GM12865 (cell line): ENCODE results near the gene DSC2.
A peak's percentile ranks its signal among the peaks of the same experiment; 100 is the strongest.

Source experiments
- DNase-seq: peaks from one replicate; pipeline ENCODE4 v3.0.0; 2010; ENCODE audit warnings: low read depth
- H3K4me3 ChIP-seq: 2 replicates; pipeline ENCODE4 v1.5.1; 2011; ENCODE audit warnings: mild to moderate bottlenecking, low read depth, low read length, control low read depth
- TF ChIP-seq, protein P1 (sequence below): IDR thresholded peaks from 2 replicates; pipeline ENCODE4 v1.5.1; 2011; ENCODE audit warnings: low read length, control low read depth, low read depth, inconsistent platforms; ENCODE audit not compliant: insufficient read depth; ENCODE audit errors: missing control alignments

DSC2 gene

DNA sequence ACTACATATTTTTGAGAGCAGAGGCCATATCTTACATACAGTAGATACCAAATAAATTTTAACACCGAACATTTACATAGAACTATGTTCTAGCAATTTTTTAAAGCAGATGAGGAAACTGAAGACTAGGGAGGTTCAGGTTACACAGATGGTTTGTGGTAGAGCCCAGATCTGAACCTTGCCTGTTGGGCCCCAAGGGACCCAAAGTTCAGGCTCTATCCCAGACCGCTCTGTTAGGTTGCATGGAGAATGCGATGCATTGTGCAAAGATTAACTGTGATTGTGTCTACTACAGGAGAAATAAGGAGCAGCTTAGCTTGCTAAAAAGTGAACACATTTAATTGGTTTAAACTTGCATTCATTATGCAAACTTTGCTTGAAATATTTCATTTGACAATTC, 43.3 kb downstream of the DSC2 start:
- no peak overlapping the region for H3K4me3 ChIP-seq
- TF ChIP-seq, protein P1, sequence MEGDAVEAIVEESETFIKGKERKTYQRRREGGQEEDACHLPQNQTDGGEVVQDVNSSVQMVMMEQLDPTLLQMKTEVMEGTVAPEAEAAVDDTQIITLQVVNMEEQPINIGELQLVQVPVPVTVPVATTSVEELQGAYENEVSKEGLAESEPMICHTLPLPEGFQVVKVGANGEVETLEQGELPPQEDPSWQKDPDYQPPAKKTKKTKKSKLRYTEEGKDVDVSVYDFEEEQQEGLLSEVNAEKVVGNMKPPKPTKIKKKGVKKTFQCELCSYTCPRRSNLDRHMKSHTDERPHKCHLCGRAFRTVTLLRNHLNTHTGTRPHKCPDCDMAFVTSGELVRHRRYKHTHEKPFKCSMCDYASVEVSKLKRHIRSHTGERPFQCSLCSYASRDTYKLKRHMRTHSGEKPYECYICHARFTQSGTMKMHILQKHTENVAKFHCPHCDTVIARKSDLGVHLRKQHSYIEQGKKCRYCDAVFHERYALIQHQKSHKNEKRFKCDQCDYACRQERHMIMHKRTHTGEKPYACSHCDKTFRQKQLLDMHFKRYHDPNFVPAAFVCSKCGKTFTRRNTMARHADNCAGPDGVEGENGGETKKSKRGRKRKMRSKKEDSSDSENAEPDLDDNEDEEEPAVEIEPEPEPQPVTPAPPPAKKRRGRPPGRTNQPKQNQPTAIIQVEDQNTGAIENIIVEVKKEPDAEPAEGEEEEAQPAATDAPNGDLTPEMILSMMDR: no peak
- no peak for DNase-seq

DNA sequence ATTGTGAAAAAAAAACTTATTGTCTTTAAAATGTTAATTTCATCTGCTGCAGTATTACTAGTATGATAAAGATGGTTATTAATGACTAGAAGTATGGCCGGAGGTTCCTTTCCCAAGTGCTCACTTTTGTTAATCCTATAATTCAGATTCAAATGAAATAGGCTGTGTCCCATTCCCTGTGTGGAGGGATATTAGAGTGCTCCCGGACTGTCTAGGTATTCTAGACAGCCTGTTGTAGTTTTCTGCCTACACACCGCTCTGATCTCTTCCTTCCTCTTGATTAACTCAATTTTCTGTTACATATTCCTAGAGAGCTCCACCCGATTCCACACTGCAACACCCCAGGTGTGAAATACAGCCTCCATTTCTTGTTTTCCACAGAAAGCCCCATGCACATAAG, 44.3 kb downstream of the DSC2 start:
- TF ChIP-seq, protein P1: no peak

DNA sequence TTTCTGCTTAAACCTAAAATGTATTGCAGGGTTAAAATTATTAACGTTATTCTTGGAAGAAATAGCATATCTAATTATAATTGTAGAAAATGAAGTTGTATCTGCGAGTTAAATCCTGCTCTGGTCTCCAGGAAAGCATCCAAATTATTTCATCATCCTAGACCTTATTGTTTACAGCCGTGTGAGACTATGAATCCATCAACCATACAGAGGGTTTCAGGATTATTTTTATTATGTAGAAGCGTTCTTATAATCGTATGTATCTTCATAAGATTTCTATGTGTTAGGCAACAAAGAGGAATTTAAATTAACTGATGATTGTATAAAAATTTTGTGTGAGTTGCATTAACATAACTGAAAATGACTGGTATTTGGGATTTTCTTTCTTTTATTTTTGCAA, 45.2 kb downstream of the DSC2 start:
- no peak overlapping the region for H3K4me3 ChIP-seq
- TF ChIP-seq, protein P1: no peak
- no peak for DNase-seq

More for the DNA sequence above, 44.3 kb downstream of the DSC2 start:
- no peak overlapping the region for H3K4me3 ChIP-seq
- no peak for DNase-seq

DNA sequence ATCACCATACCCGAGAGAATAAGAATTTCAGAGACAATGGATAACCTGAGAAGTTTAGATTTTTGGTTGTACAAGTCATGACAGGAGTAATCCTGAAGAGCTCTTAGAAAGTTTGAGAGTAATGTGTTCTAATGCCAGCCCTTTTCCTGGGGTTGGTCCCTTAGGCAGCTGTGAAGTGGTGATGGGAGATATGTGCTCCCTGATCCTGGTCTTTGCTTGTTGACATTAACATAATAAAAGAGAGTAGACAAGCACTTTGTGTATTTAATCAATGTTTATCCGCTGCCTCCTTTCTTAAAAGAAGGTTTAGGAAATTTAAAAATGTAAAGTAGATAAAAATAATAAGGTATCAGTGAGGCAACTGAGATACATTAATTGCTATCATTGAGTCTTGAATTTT, 45.9 kb downstream of the DSC2 start:
- DNase-seq: no peak
- TF ChIP-seq, protein P1: no peak
- no peak overlapping the region for H3K4me3 ChIP-seq

DNA sequence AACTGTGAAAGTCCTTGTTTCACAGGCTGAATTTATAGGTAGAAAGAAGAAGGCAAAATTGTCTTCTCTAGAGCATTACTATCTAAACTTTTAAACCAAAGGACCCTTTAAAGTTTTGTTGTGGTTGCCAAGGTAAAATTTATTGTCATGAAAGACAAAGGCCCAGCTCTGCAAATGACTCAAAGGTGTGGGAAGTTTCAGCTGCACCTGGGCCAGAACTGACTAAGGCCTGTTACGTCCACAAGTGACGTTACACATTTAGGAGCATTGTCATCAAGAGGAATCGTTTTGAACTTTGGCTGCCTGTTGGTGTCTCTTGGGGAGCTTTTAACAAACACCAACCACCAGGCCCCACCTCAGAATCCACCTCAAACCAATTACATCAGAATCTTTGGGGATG, 51.6 kb downstream of the DSC2 start:
- peak; percentile 35 for DNase-seq
- H3K4me3 ChIP-seq: no peak overlapping the region
- TF ChIP-seq, protein P1: no peak

DNA sequence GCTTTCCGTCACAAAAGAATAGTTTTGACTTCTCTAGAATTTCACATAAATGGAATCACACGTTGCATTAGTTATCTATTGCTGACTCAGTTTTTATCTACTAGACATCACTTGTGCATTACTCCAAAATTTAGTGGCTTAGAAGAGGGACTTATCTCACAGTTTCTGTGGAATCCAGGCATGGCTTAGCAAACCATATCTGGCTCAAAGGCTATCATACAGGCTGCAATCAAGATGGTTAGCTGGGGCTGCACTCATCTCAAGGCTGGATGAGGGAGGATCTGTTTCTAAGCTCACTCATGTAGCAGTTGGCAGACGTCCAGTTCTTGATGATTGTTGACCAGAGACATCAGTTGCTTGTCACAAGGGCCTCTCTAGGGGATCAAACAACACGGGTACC, 53.0 kb downstream of the DSC2 start:
- peak; percentile 27 for DNase-seq
- TF ChIP-seq, protein P1: no peak
- no peak overlapping the region for H3K4me3 ChIP-seq

DNA sequence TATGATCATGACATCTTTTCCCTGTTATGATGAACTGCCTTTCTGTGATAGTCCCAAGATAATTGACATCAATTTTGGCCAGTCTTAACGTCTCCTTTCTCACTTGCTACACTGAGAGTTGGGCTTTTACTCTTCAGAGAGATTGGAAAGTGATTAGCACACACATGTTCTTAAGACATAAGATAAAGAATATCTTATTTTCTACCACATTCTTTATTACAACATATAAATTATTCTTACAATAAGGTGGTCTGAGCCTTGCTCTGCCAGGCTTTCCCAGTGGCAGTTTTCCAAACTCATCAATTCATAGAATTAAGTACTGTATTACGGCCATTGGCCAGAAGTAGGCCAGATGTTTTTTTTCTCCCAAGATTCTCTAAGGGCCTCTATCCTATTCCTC, 54.0 kb downstream of the DSC2 start:
- no peak overlapping the region for H3K4me3 ChIP-seq
- no peak for DNase-seq
- TF ChIP-seq, protein P1: no peak
